ENCODE measurements around the gene CDH4. TPM values are rescaled to one million over a fixed set of nuclear protein-coding genes. Genes with fewer than 3 reads are reported as not detected.

The CDH4 gene
- total and polyA plus RNA-seq, 2 donors from 2014 or later: 1.1 TPM; not detected in 1

DNA sequence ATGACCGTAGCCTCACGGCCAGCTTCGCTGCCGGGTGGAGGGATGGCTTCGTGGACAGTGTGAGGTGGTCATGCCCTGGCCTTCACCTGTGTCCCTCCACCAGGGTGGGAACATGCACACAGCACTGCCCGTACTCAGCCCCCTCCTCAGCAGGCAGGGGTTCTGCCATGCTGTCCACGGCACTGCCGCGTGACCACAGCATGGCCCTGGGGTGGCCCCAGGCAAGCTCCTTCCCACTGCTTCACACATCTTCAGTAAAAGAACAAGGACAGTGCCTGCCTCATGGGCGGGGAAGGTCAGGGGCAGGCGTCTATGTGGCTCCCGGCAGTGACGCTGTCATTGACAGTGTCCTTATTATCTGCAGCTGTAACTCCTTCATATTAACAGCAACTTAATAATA lies 607.7 kb downstream of the CDH4 start:
- Histone ChIP-seq H3K36me3 (ENCODE audit: control insufficient read depth in 2 of 3, insufficient read depth in 3 of 3, low read length in 3 of 3) (no peaks in the 10 kb centered on the region), H3K4me3 (ENCODE audit: low read length in 3 of 3) (no peak overlapping the region), H3K4me1 (ENCODE audit: control insufficient read depth in 2 of 3, insufficient read depth in 2 of 3, low read depth in 1 of 3, low read length in 3 of 3) (no peaks in the 10 kb centered on the region), H3K9ac (ENCODE audit: low read length in 3 of 3) (no peak overlapping the region), H3K27ac (ENCODE audit: low read depth in 2 of 2, low read length in 2 of 2) (no peak overlapping the region), H3K9me3 (ENCODE audit: control insufficient read depth in 2 of 3, insufficient read depth in 1 of 3, low read length in 3 of 3) (no peaks in the 10 kb centered on the region), H3K27me3 (ENCODE audit: control insufficient read depth, insufficient read depth, low read length) (no peaks in the 10 kb centered on the region)
- TF ChIP-seq, protein P1, sequence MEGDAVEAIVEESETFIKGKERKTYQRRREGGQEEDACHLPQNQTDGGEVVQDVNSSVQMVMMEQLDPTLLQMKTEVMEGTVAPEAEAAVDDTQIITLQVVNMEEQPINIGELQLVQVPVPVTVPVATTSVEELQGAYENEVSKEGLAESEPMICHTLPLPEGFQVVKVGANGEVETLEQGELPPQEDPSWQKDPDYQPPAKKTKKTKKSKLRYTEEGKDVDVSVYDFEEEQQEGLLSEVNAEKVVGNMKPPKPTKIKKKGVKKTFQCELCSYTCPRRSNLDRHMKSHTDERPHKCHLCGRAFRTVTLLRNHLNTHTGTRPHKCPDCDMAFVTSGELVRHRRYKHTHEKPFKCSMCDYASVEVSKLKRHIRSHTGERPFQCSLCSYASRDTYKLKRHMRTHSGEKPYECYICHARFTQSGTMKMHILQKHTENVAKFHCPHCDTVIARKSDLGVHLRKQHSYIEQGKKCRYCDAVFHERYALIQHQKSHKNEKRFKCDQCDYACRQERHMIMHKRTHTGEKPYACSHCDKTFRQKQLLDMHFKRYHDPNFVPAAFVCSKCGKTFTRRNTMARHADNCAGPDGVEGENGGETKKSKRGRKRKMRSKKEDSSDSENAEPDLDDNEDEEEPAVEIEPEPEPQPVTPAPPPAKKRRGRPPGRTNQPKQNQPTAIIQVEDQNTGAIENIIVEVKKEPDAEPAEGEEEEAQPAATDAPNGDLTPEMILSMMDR (IDR thresholded peaks at IDR 0.05; ENCODE audit: borderline replicate concordance, extremely low read depth, insufficient read depth): no peak
- DNase-seq (no peak), FAIRE-seq (no peak)
- intact Hi-C loops (cut with DNase I): no loop called here

DNA sequence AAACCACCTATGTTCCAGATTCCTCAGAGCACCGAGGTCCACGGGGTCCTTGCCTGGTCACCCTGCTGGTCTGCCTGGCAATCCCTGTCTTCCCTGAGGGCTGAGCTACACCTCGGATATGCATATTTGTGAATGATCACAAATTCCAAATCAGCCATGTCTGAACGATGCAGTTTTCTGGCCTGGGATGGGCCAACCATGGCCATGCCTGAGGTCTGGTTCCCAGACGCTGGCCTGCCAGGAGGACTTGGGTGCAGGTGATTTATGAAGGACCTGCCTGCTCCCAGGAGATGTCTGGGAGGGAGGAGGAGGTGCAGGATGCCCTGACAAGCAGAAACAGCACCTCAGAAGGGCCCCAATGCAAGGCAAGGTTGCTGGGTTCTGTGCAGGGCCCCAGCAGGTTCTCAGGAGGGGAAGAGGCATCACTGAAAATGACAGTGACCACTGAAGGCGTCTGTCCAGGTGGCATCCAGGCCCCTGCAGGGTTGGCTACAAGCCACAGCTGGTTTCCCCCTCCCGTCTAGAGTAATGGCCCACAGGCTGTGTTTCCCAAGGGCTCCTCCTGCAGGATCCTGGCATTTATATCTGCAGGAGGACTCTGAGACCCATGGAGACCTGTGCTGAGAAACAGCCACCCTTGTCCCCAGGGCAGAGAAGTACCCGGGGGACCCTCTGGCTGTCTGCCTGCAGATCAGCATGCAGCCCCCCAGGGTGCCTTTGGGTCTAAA lies 608.4 kb downstream of the CDH4 start:
- FAIRE-seq: no peak
- Histone ChIP-seq H3K27ac (ENCODE audit: low read depth in 2 of 2, low read length in 2 of 2) (no peak overlapping the region), H3K9ac (ENCODE audit: low read length in 3 of 3) (no peak overlapping the region), H3K36me3 (ENCODE audit: control insufficient read depth in 2 of 3, insufficient read depth in 3 of 3, low read length in 3 of 3) (no peaks in the 10 kb centered on the region), H3K9me3 (ENCODE audit: control insufficient read depth in 2 of 3, insufficient read depth in 1 of 3, low read length in 3 of 3) (no peaks in the 10 kb centered on the region), H3K4me1 (ENCODE audit: control insufficient read depth in 2 of 3, insufficient read depth in 2 of 3, low read depth in 1 of 3, low read length in 3 of 3) (no peaks in the 10 kb centered on the region), H3K27me3 (ENCODE audit: control insufficient read depth, insufficient read depth, low read length) (no peaks in the 10 kb centered on the region), H3K4me3 (ENCODE audit: low read length in 3 of 3) (no peak overlapping the region)
- no peak for DNase-seq
- intact Hi-C loops (cut with DNase I): no loop called here
- TF ChIP-seq, protein P1 (IDR thresholded peaks at IDR 0.05; ENCODE audit: borderline replicate concordance, extremely low read depth, insufficient read depth): no peak

DNA sequence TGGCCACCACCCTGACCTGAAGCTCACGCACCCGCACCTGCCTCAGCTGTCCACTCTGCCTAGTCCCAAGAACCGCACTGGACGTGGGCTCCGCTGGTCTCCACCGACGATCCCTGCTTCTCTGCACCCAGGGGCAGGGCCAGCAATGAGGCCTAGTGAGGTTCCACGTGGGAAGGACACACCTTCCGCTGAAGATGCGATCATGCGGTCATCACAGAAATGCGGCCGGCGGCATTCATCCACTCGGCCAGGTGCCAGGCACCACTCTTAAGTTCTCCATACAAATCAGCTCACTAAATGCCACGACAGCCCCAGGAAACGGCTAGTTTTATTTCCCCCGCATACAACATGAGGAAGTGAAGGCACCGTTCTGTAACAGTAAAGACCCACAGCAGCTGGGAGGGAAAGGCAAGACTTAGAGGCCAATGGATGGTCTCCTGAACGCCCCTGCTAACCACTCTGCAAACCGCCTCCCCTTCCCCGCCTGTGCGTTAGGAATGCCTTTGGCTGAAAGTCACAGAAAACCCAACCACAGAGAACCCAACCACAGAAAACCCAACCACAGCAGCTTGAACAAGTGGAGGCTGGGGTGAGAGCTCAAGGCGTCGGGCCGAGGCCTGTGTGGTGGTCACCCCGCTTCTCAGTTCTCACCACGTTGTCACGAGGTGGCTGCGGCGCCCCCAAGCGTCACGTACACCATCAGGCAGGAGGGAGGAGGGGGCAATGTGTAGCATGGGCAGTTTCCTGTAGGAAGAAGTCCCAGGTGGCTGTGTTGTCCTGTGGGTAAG lies 609.2 kb downstream of the CDH4 start:
- H3K9me3 ChIP-seq (ENCODE audit: control insufficient read depth in 2 of 3, insufficient read depth in 1 of 3, low read length in 3 of 3): no peaks in the 10 kb centered on the region
- no peak overlapping the region for H3K27ac ChIP-seq (ENCODE audit: low read depth in 2 of 2, low read length in 2 of 2)
- TF ChIP-seq, protein P1 (IDR thresholded peaks at IDR 0.05; ENCODE audit: borderline replicate concordance, extremely low read depth, insufficient read depth): no peak
- H3K36me3 ChIP-seq (ENCODE audit: control insufficient read depth in 2 of 3, insufficient read depth in 3 of 3, low read length in 3 of 3): no peaks in the 10 kb centered on the region
- H3K4me1 ChIP-seq (ENCODE audit: control insufficient read depth in 2 of 3, insufficient read depth in 2 of 3, low read depth in 1 of 3, low read length in 3 of 3): no peaks in the 10 kb centered on the region
- H3K4me3 ChIP-seq (ENCODE audit: low read length in 3 of 3): no peak overlapping the region
- H3K9ac ChIP-seq (ENCODE audit: low read length in 3 of 3): no peak overlapping the region
- FAIRE-seq (no peak), DNase-seq (no peak)
- intact Hi-C loops (cut with DNase I): no loop called here
- H3K27me3 ChIP-seq (ENCODE audit: control insufficient read depth, insufficient read depth, low read length): no peaks in the 10 kb centered on the region

Measured in kidney (tissue), 14 donors.